CD14-positive monocyte (primary cell): Measurements from ENCODE around the gene DCAKD. TPM values are rescaled to one million over a fixed set of nuclear protein-coding genes. Genes with fewer than 3 reads are reported as not detected.

Source experiments
- DNase-seq, 3 donors: peaks; one replicate each; pipeline ENCODE4 v3.0.0-alpha.2; 2011 to 2022
- H2AFZ ChIP-seq: 2 replicates; pipeline ENCODE4 v1.6.0; 2012; ENCODE audit warnings: mild to moderate bottlenecking, low read depth, low read length, inconsistent platforms; ENCODE audit not compliant: insufficient read depth, poor library complexity, severe bottlenecking
- H3K27ac ChIP-seq, 2 donors: 1 replicate in 1 of 2; 2 replicates in 1 of 2; pipeline ENCODE4 v1.5.1; 2012 to 2013; ENCODE audit warnings: low read length in 2 of 2, control low read depth in 1 of 2, inconsistent platforms in 1 of 2, low read depth in 1 of 2, mild to moderate bottlenecking in 1 of 2
- H3K27me3 ChIP-seq, 2 donors: one replicate each; pipeline versions ENCODE4 v1.6.0 to v1.6.1; 2011 to 2013; ENCODE audit warnings: low read length in 2 of 2; ENCODE audit not compliant: control insufficient read depth in 2 of 2, insufficient read depth in 2 of 2
- H3K36me3 ChIP-seq, 2 donors: replicated peaks in 1 of 2; 1 replicate in 1 of 2; 2 replicates in 1 of 2; pipeline versions ENCODE4 v1.5.1 to v1.6.1; 2012 to 2013; ENCODE audit warnings: low read length in 2 of 2, control low read depth in 1 of 2, inconsistent platforms in 1 of 2, mild to moderate bottlenecking in 1 of 2; ENCODE audit not compliant: insufficient read depth in 2 of 2, control insufficient read depth in 1 of 2
- H3K4me1 ChIP-seq, 2 donors: 1 replicate in 1 of 2; 2 replicates in 1 of 2; pipeline versions ENCODE4 v1.5.1 to v1.6.1; 2012 to 2013; ENCODE audit warnings: low read length in 2 of 2, control low read depth in 1 of 2, inconsistent platforms in 1 of 2, mild to moderate bottlenecking in 1 of 2, moderate library complexity in 1 of 2; ENCODE audit not compliant: insufficient read depth in 2 of 2, control insufficient read depth in 1 of 2
- H3K4me2 ChIP-seq: replicated peaks from 2 replicates; pipeline ENCODE3; 2012; ENCODE audit warnings: low read length, moderate library complexity, mild to moderate bottlenecking; ENCODE audit not compliant: poor library complexity, severe bottlenecking; ENCODE audit errors: extremely low read depth
- H3K4me3 ChIP-seq, 3 experiments: fragments of 200-600 bp in 1 of 3; sonication (generic) in 1 of 3; replicated peaks in 1 of 3; 1 replicate in 2 of 3; 2 replicates in 1 of 3; pipeline ENCODE4 v1.5.1; 2011 to 2013; ENCODE audit warnings: low read length in 3 of 3, mild to moderate bottlenecking in 3 of 3, control low read depth in 2 of 3, low read depth in 2 of 3, inconsistent platforms in 1 of 3, moderate library complexity in 1 of 3
- H3K79me2 ChIP-seq: 2 replicates; pipeline ENCODE4 v1.6.0; 2012; ENCODE audit warnings: mild to moderate bottlenecking, control low read depth, inconsistent platforms, low read length, moderate library complexity; ENCODE audit not compliant: insufficient read depth
- H3K9ac ChIP-seq: 2 replicates; pipeline ENCODE4 v1.6.0; 2017; ENCODE audit warnings: low read length, mild to moderate bottlenecking; ENCODE audit not compliant: insufficient read depth, poor library complexity, severe bottlenecking
- H3K9me3 ChIP-seq, 2 donors: replicated peaks in 1 of 2; 1 replicate in 1 of 2; 2 replicates in 1 of 2; pipeline versions ENCODE4 v1.5.1 to v1.6.1; 2012 to 2013; ENCODE audit warnings: low read length in 2 of 2, control low read depth in 1 of 2; ENCODE audit not compliant: control insufficient read depth in 1 of 2, insufficient read depth in 1 of 2
- H4K20me1 ChIP-seq: 2 replicates; pipeline ENCODE4 v1.6.0; 2012; ENCODE audit warnings: mild to moderate bottlenecking, low read length, control low read depth, moderate library complexity; ENCODE audit not compliant: insufficient read depth
- H3K27ac Mint-ChIP-seq, 7 donors: one replicate each; pipeline ENCODE4 v1.8.0; 2020; ENCODE audit warnings: mild to moderate bottlenecking in 7 of 7, mixed read lengths in 7 of 7, moderate library complexity in 6 of 7, inconsistent platforms in 2 of 7
- H3K27me3 Mint-ChIP-seq, 3 donors: one replicate each; pipeline ENCODE4 v1.8.0; 2021 to 2022; ENCODE audit warnings: low read depth in 3 of 3, mild to moderate bottlenecking in 3 of 3, mixed read lengths in 3 of 3, moderate library complexity in 3 of 3, inconsistent platforms in 1 of 3
- H3K36me3 Mint-ChIP-seq, 2 donors: one replicate each; pipeline ENCODE4 v1.8.0; 2020; ENCODE audit warnings: mixed read lengths in 2 of 2, inconsistent platforms in 1 of 2, mild to moderate bottlenecking in 1 of 2
- H3K4me1 Mint-ChIP-seq: one replicate; pipeline ENCODE4 v1.8.0; 2020; ENCODE audit warnings: mild to moderate bottlenecking, mixed read lengths
- H3K4me3 Mint-ChIP-seq, 2 donors: one replicate each; pipeline ENCODE4 v1.8.0; 2020; ENCODE audit warnings: mild to moderate bottlenecking in 2 of 2, mixed read lengths in 2 of 2, moderate library complexity in 1 of 2
- H3K9me3 Mint-ChIP-seq, 7 donors: one replicate each; pipeline ENCODE4 v1.8.0; 2020 to 2022; ENCODE audit warnings: mixed read lengths in 7 of 7, mild to moderate bottlenecking in 6 of 7, moderate library complexity in 6 of 7, inconsistent platforms in 2 of 7
- whole genome bisulfite sequencing: methylation state at CpG from one replicate; pipeline ENCODE4 v1.1.5; 2013; ENCODE audit warnings: missing lambda C conversion rate; ENCODE audit not compliant: insufficient coverage; 5-methylcytosine and 5-hydroxymethylcytosine counted together
- intact Hi-C, 2 donors: fragments of 100-400 bp; cut with micrococcal nuclease; formaldehyde crosslinking; loops; one replicate each; pipeline versions ENCODE4 v1.15.0 to v1.15.1; 2023
- polyA plus RNA-seq, 3 donors: library from polyadenylated mRNA; depleted of rRNA in 1 of 3; unstranded in 2 of 3; stranded (reverse) in 1 of 3; fragments of 300-500 nt in 2 of 3; fragments of >200 nt in 1 of 3; fragmentation: Illumina TruSeq in 2 of 3; gene quantifications; 1 replicate in 2 of 3; 2 replicates in 1 of 3; pipeline ENCODE4 v1.2.3, GENCODE V29; 2012 to 2021
- TF ChIP-seq, protein P1 (sequence below): fragments of 200-600 bp; IDR thresholded peaks from one replicate; pipeline ENCODE4 v1.8.0; 2022; ENCODE audit warnings: antibody characterized with exemption, mild to moderate bottlenecking

The DCAKD gene
- polyA plus RNA-seq, 3 donors: 6.6 to 10.0 (median 8.7) TPM

GRCh38 chr17:45030733-45031132 is 20.7 kb downstream of the DCAKD start:
- Mint-ChIP-seq H3K4me3 (no peak overlapping the region), H3K27ac (no peak overlapping the region), H3K4me1 (no peaks in the 10 kb centered on the region), H3K27me3 (no peaks in the 10 kb centered on the region), H3K36me3 (peaks cover 49 to 90% of the 10 kb centered on the region in 2 donors), H3K9me3 (no peaks in the 10 kb centered on the region)
- DNase-seq: no peak
- Histone ChIP-seq H3K36me3 (peaks cover 50 to 72% of the 10 kb centered on the region in 2 donors), H3K9me3 (no peaks in the 10 kb centered on the region), H4K20me1 (no peaks in the 10 kb centered on the region), H3K27ac (no peak overlapping the region), H3K4me3 (no peak overlapping the region), H3K27me3 (no peaks in the 10 kb centered on the region), H3K4me1 (no peaks in the 10 kb centered on the region), H3K79me2 (no peaks in the 10 kb centered on the region), H3K9ac (no peak overlapping the region), H2AFZ (no peak overlapping the region), H3K4me2 (no peak overlapping the region)
- intact Hi-C loops: no loop called here
- TF ChIP-seq, protein P1, sequence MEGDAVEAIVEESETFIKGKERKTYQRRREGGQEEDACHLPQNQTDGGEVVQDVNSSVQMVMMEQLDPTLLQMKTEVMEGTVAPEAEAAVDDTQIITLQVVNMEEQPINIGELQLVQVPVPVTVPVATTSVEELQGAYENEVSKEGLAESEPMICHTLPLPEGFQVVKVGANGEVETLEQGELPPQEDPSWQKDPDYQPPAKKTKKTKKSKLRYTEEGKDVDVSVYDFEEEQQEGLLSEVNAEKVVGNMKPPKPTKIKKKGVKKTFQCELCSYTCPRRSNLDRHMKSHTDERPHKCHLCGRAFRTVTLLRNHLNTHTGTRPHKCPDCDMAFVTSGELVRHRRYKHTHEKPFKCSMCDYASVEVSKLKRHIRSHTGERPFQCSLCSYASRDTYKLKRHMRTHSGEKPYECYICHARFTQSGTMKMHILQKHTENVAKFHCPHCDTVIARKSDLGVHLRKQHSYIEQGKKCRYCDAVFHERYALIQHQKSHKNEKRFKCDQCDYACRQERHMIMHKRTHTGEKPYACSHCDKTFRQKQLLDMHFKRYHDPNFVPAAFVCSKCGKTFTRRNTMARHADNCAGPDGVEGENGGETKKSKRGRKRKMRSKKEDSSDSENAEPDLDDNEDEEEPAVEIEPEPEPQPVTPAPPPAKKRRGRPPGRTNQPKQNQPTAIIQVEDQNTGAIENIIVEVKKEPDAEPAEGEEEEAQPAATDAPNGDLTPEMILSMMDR: no peak
- 95% methylated on average over 6 of the region's 6 CpGs for WGBS

DNA sequence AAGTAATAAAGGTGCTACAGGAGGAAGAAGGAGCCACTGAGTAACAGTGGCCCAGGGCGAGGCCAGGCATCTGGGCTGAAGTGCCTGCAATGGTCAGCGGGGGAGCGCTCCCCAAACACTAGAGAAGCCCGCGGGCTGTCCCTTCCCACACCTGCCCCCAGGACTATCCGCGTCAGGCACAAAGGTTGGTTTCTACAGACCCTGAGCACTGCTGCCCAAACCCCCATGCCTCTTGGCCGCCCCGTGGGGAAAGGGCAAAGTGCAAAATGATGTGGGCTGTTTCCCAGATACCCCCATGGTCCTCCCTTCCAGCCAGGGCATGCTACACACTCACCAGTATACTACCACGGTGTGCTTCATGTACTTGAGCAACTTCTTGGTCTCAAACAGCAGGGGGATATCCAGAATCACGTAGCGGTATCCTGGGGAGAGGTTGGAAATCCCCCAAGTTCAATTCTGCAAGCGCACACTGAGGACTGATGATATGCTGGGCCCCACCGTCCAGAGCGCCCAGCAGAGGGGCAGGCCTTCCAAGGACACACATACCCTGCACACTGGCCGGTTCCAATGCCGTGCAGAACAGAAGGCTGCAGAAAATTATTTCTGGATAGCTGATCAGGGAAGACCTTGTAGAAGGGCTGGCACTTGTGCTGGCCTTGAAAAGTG is 21.5 kb downstream of the DCAKD start:
- DNase-seq: no peak
- Mint-ChIP-seq H3K4me3 (no peak overlapping the region), H3K27ac (no peak overlapping the region), H3K4me1 (no peaks in the 10 kb centered on the region), H3K9me3 (no peaks in the 10 kb centered on the region), H3K27me3 (no peaks in the 10 kb centered on the region), H3K36me3 (peaks cover 49 to 82% of the 10 kb centered on the region in 2 donors)
- H3K79me2 ChIP-seq: no peaks in the 10 kb centered on the region
- no peak overlapping the region for H3K9ac ChIP-seq
- 98% methylated on average over 8 of the region's 17 CpGs for WGBS
- TF ChIP-seq, protein P1: no peak
- H3K4me1 ChIP-seq: no peaks in the 10 kb centered on the region
- H3K4me2 ChIP-seq: no peak overlapping the region
- no peak overlapping the region for H3K4me3 ChIP-seq
- no peak overlapping the region for H2AFZ ChIP-seq
- no peaks in the 10 kb centered on the region for H3K9me3 ChIP-seq
- no peaks in the 10 kb centered on the region for H4K20me1 ChIP-seq
- peaks cover 50 to 72% of the 10 kb centered on the region in 2 donors for H3K36me3 ChIP-seq
- intact Hi-C loops: no loop called here
- no peak overlapping the region for H3K27ac ChIP-seq
- H3K27me3 ChIP-seq: no peaks in the 10 kb centered on the region
